GM15510 (cell line): ENCODE results near the gene DDX1.

ENCODE experiments used
- POLR2A ChIP-seq: IDR thresholded peaks from 3 replicates; pipeline ENCODE4 v1.6.1; 2011; ENCODE audit warnings: borderline replicate concordance; ENCODE audit not compliant: insufficient read length; ENCODE audit errors: extremely low read depth

The DDX1 gene

GRCh38 chr2:15658911-15659310, 67.2 kb downstream of the DDX1 start:
- TF ChIP-seq POLR2A = no peak

GRCh38 chr2:15660491-15661294, 69.0 kb downstream of the DDX1 start:
- TF ChIP-seq POLR2A = no peak

- TF ChIP-seq POLR2A = no peak
Observed at GRCh38 chr2:15661295-15661569, 69.6 kb downstream of the DDX1 start.

- TF ChIP-seq POLR2A = no peak
Observed at GRCh38 chr2:15662026-15662425, 70.4 kb downstream of the DDX1 start.

- TF ChIP-seq POLR2A = no peak
Observed at GRCh38 chr2:15662579-15662978, 70.9 kb downstream of the DDX1 start.

GRCh38 chr2:15663802-15664201, 72.1 kb downstream of the DDX1 start:
- TF ChIP-seq POLR2A = no peak

GRCh38 chr2:15664273-15665066, 72.8 kb downstream of the DDX1 start:
- TF ChIP-seq POLR2A = no peak

GRCh38 chr2:15665067-15665942, 73.6 kb downstream of the DDX1 start:
- TF ChIP-seq POLR2A = no peak

- no peak for TF ChIP-seq POLR2A
Observed at GRCh38 chr2:15665943-15666460, 74.3 kb downstream of the DDX1 start.

- no peak for TF ChIP-seq POLR2A
Observed at GRCh38 chr2:15666861-15667808, 75.5 kb downstream of the DDX1 start.

- no peak for TF ChIP-seq POLR2A
Observed at GRCh38 chr2:15667809-15668556, 76.3 kb downstream of the DDX1 start.

GRCh38 chr2:15668611-15669305, 77.1 kb downstream of the DDX1 start:
- TF ChIP-seq POLR2A = no peak
